OCI-LY1 (cell line): ENCODE results near the gene IRF2BP2.

Experiments used
- H2AFZ ChIP-seq: fragments of 200-600 bp; sonication (generic), shearing (Covaris generic); 2 replicates; pipeline ENCODE4 v1.6.0; 2014; ENCODE audit warnings: antibody characterized with exemption, mild to moderate bottlenecking, low read length
- H3F3A ChIP-seq: fragments of 200-600 bp; sonication (generic), shearing (Covaris generic); 2 replicates; pipeline ENCODE4 v1.6.0; 2014; ENCODE audit warnings: mild to moderate bottlenecking, antibody characterized with exemption, low read length, moderate library complexity; ENCODE audit not compliant: insufficient read depth
- H3K27ac ChIP-seq: fragments of 200-600 bp; sonication (generic); 2 replicates; pipeline ENCODE4 v1.5.1; 2014; ENCODE audit warnings: low read length, mixed run types, mild to moderate bottlenecking, low read depth; ENCODE audit not compliant: poor library complexity, severe bottlenecking
- H3K27me3 ChIP-seq: fragments of 200-600 bp; sonication (generic); 2 replicates; pipeline ENCODE4 v1.6.0; 2014; ENCODE audit warnings: antibody characterized with exemption, mild to moderate bottlenecking, low read length, moderate library complexity; ENCODE audit not compliant: insufficient read depth
- H3K36me3 ChIP-seq: fragments of 200-600 bp; sonication (generic); 2 replicates; pipeline ENCODE4 v1.6.1; 2014; ENCODE audit warnings: mild to moderate bottlenecking, antibody characterized with exemption, low read length, moderate library complexity, mixed read lengths; ENCODE audit not compliant: insufficient read depth
- H3K4me1 ChIP-seq: fragments of 200-600 bp; sonication (generic); 2 replicates; pipeline ENCODE4 v1.5.1; 2014; ENCODE audit warnings: mild to moderate bottlenecking, low read length, moderate library complexity; ENCODE audit not compliant: insufficient read depth, severe bottlenecking
- H3K4me2 ChIP-seq: fragments of 200-600 bp; sonication (generic), shearing (Covaris generic); 2 replicates; pipeline ENCODE4 v1.6.1; 2014; ENCODE audit warnings: low read length
- H3K4me3 ChIP-seq: fragments of 200-600 bp; sonication (generic); 2 replicates; pipeline ENCODE4 v1.5.1; 2014; ENCODE audit warnings: low read length, low read depth, mild to moderate bottlenecking, mixed read lengths; ENCODE audit not compliant: poor library complexity, severe bottlenecking
- H3K79me2 ChIP-seq: fragments of 200-600 bp; shearing (Covaris generic); 2 replicates; pipeline ENCODE4 v1.6.1; 2016; ENCODE audit warnings: mixed run types, low read length, mixed read lengths; ENCODE audit not compliant: insufficient read depth
- H3K9ac ChIP-seq: fragments of 200-600 bp; sonication (generic), shearing (Covaris generic); 2 replicates; pipeline ENCODE4 v1.6.1; 2014; ENCODE audit warnings: mild to moderate bottlenecking, low read length, mixed read lengths
- H3K9me2 ChIP-seq: fragments of 200-600 bp; sonication (generic), shearing (Covaris generic); 2 replicates; pipeline ENCODE4 v1.6.1; 2014; ENCODE audit warnings: low read depth, mild to moderate bottlenecking, low read length, mixed read lengths
- H3K9me3 ChIP-seq: fragments of 200-600 bp; shearing (Covaris generic); 2 replicates; pipeline ENCODE4 v1.6.1; 2014; ENCODE audit warnings: low read length, mixed read lengths
- H4K20me1 ChIP-seq: fragments of 200-600 bp; sonication (generic), shearing (Covaris generic); 2 replicates; pipeline ENCODE4 v1.6.0; 2016; ENCODE audit warnings: mild to moderate bottlenecking, low read length; ENCODE audit not compliant: insufficient read depth
- EZH2 ChIP-seq: fragments of 200-600 bp; sonication (generic), shearing (Covaris generic); IDR thresholded peaks from 2 replicates; pipeline ENCODE4 v1.8.0; 2017; ENCODE audit warnings: borderline replicate concordance, mixed run types, mild to moderate bottlenecking, antibody characterized with exemption, low read length, moderate library complexity, mixed read lengths
- TF ChIP-seq, protein P1 (sequence below): fragments of 200-600 bp; sonication (generic), shearing (Covaris generic); IDR thresholded peaks from 2 replicates; pipeline ENCODE4 v1.5.1; 2017; ENCODE audit warnings: mild to moderate bottlenecking, antibody characterized with exemption, low read length, moderate library complexity, mixed read lengths

Gene IRF2BP2

DNA sequence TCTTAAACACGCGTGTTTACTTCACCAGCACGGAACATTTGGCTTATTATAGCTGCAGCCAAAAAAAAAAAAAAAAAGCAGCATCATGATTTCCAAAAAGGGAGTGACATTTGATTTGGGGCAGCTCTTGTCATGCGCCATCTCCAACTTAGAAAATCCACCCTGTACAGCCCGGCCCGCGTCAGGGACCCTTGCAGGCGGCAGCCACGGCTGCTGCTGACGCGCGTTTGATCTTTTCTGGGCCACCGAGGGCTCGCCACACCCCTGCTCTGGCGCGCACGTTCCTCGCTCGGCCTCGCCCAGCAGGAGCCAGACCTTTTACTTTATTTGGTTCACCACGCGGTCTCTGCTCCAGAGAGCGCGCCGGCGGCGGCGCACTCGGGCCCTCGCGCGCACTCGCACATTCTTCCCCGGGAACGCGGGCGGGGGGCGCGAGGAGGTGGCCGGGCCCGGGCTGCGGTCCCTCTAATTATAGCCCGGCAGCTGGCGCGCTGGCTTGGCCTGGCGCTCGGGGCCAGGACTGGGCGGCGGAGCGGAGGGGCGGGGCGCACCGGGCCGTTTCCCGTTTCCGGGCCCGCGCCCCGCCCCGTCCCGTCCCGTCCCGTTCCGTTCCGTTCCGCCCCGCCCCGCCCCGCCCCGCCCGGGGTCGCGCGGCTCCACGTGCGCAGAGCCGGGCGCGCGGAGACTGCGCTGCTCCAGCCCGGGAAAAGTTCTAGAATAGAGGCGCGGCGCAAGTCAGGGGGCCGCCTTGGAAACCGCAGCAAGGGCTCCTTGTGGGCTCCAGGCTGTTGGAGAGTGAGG, 10.2 kb downstream of the IRF2BP2 start:
- no peak for TF ChIP-seq EZH2
- TF ChIP-seq, protein P1, sequence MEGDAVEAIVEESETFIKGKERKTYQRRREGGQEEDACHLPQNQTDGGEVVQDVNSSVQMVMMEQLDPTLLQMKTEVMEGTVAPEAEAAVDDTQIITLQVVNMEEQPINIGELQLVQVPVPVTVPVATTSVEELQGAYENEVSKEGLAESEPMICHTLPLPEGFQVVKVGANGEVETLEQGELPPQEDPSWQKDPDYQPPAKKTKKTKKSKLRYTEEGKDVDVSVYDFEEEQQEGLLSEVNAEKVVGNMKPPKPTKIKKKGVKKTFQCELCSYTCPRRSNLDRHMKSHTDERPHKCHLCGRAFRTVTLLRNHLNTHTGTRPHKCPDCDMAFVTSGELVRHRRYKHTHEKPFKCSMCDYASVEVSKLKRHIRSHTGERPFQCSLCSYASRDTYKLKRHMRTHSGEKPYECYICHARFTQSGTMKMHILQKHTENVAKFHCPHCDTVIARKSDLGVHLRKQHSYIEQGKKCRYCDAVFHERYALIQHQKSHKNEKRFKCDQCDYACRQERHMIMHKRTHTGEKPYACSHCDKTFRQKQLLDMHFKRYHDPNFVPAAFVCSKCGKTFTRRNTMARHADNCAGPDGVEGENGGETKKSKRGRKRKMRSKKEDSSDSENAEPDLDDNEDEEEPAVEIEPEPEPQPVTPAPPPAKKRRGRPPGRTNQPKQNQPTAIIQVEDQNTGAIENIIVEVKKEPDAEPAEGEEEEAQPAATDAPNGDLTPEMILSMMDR = no peak
- peak overlapping the region; percentile 62 for H3K4me3 ChIP-seq
- no peaks in the 10 kb centered on the region for H3K27me3 ChIP-seq
- no peak overlapping the region for H2AFZ ChIP-seq
- peaks cover 3% of the 10 kb centered on the region; the same call in 1 of the 2 replicates for H3K36me3 ChIP-seq
- H4K20me1 ChIP-seq = no peaks in the 10 kb centered on the region
- H3K9ac ChIP-seq = peak overlapping the region; percentile 63
- H3K9me2 ChIP-seq = no peaks in the 10 kb centered on the region
- H3K4me1 ChIP-seq = peaks cover 63% of the 10 kb centered on the region
- H3K4me2 ChIP-seq = peak overlapping the region; percentile 79
- 0 out of 2 replicates have a peak, but pooled peaks cover 3% of the 10 kb centered on the region for H3K9me3 ChIP-seq
- H3K79me2 ChIP-seq = peaks cover 15% of the 10 kb centered on the region
- H3K27ac ChIP-seq = peak overlapping the region; percentile 85
- peaks cover 26% of the 10 kb centered on the region for H3F3A ChIP-seq

GRCh38 chr1:234598974-234599616, 10.9 kb downstream of the IRF2BP2 start:
- H3F3A ChIP-seq = peaks cover 24% of the 10 kb centered on the region
- no peaks in the 10 kb centered on the region; the same call in 1 of the 2 replicates for H3K36me3 ChIP-seq
- H3K27ac ChIP-seq = peak overlapping the region; percentile 85
- peaks cover 8% of the 10 kb centered on the region; the same call in 1 of the 2 replicates for H3K79me2 ChIP-seq
- H3K9me2 ChIP-seq = no peaks in the 10 kb centered on the region
- H3K4me2 ChIP-seq = peak overlapping the region; percentile 79
- H3K27me3 ChIP-seq = no peaks in the 10 kb centered on the region
- H3K9ac ChIP-seq = peak overlapping the region; percentile 63
- peaks cover 56% of the 10 kb centered on the region for H3K4me1 ChIP-seq
- H3K9me3 ChIP-seq = 0 out of 2 replicates have a peak, but pooled peaks cover 3% of the 10 kb centered on the region
- H3K4me3 ChIP-seq = peak overlapping the region; percentile 62
- no peak overlapping the region for H2AFZ ChIP-seq
- TF ChIP-seq, protein P1 = no peak
- TF ChIP-seq EZH2 = no peak
- H4K20me1 ChIP-seq = no peaks in the 10 kb centered on the region

GRCh38 chr1:234597894-234598293, 12.1 kb downstream of the IRF2BP2 start:
- Histone ChIP-seq H3K9me2 (no peaks in the 10 kb centered on the region), H3K9ac (no peak overlapping the region), H3K9me3 (0 out of 2 replicates have a peak, but pooled peaks cover 3% of the 10 kb centered on the region), H4K20me1 (no peaks in the 10 kb centered on the region), H2AFZ (no peak overlapping the region), H3K27ac (no peak overlapping the region), H3K4me3 (no peak overlapping the region), H3K27me3 (no peaks in the 10 kb centered on the region), H3K36me3 (no peaks in the 10 kb centered on the region; the same call in 1 of the 2 replicates), H3K4me2 (no peak overlapping the region), H3K4me1 (peaks cover 44% of the 10 kb centered on the region), H3K79me2 (no peaks in the 10 kb centered on the region; the same call in 1 of the 2 replicates), H3F3A (peaks cover 21% of the 10 kb centered on the region)
- TF ChIP-seq, protein P1 = peak; percentile 81
- no peak for TF ChIP-seq EZH2
